GM12873 (cell line): Measurements from ENCODE around the gene NEDD4L.

ENCODE experiments used
- TF ChIP-seq, protein P1 (sequence below): IDR thresholded peaks from 2 replicates; pipeline ENCODE4 v1.5.1; 2012; ENCODE audit warnings: low read depth, mild to moderate bottlenecking, moderate library complexity, low read length, control low read depth; ENCODE audit not compliant: insufficient read depth; ENCODE audit errors: missing control alignments

NEDD4L gene

DNA sequence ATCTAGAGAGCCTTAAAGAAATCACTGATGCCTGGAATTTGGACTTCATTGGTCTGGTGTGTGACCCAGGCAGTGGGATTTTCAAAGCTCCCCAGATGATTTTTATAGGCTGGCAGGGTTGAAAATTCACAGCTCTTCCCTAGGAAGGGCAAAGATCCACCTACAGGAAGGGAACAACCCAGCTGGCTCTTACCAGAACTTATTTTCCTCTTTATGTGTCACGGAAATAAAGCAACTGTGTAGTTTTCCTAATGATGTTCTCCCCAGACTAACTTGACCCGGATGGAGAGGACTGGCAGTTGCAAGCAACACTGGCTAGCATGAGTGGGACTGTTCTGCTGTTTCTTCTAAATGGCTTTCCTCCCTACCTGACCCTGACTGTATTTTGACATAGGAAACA is 349.3 kb downstream of the NEDD4L start:
- TF ChIP-seq, protein P1, sequence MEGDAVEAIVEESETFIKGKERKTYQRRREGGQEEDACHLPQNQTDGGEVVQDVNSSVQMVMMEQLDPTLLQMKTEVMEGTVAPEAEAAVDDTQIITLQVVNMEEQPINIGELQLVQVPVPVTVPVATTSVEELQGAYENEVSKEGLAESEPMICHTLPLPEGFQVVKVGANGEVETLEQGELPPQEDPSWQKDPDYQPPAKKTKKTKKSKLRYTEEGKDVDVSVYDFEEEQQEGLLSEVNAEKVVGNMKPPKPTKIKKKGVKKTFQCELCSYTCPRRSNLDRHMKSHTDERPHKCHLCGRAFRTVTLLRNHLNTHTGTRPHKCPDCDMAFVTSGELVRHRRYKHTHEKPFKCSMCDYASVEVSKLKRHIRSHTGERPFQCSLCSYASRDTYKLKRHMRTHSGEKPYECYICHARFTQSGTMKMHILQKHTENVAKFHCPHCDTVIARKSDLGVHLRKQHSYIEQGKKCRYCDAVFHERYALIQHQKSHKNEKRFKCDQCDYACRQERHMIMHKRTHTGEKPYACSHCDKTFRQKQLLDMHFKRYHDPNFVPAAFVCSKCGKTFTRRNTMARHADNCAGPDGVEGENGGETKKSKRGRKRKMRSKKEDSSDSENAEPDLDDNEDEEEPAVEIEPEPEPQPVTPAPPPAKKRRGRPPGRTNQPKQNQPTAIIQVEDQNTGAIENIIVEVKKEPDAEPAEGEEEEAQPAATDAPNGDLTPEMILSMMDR, result no peak

DNA sequence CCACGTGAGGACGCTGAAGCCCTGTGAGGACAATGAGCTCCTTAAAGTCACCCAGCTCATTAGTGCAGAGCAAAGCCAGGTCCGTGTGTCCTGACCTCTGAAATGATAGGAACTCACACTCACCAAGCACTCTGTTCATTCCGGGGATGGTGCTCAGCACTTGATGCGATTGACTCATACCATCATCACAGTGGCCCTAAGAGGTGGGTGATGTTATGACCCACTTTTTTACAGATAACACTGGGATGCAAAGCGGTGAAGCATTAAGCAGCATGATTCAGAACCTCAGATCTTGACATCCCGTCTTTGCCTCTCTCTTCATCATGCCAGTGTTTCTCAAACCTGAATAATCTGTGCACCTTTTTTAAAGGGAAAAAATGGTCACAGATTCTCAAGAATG is 350.0 kb downstream of the NEDD4L start:
- TF ChIP-seq, protein P1, result no peak

DNA sequence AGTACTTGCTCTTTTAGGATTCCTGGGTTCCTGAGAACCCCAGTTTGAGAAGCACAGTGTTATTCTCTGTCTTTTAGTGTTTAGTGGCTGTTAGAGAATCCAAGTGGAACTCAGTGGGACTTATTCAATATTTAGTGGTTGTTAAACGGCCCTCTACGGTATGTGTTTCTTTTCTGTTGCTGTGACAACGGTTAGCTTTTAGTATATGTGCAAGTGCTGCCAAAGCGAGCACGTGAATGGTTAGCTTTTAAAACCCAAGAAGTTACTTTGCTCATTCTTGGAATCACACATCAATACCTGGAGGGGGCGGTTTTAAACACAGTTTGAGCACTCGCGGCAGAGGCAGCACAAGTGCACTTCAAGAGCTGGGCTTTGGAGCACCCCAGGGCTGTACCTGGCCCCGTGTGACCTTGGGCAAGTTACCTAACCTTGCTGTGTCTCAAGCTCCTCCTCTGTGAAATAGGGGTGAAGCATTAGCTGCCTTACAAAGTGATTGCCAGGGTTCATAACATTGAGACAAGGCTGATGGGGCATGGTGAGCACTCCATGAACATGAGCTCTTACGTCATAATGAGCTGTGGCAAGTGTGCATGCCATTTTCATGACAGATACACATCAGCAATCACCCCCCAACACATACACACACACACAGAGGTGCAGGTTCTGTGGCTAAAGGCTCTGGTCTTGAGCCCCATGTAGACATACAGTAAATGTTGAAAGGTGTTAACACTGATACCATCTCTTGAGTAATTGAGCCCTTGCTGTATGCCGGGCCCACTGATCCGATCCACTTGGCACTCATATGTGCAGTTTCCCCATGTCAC is 350.8 kb downstream of the NEDD4L start:
- TF ChIP-seq, protein P1, result no peak

DNA sequence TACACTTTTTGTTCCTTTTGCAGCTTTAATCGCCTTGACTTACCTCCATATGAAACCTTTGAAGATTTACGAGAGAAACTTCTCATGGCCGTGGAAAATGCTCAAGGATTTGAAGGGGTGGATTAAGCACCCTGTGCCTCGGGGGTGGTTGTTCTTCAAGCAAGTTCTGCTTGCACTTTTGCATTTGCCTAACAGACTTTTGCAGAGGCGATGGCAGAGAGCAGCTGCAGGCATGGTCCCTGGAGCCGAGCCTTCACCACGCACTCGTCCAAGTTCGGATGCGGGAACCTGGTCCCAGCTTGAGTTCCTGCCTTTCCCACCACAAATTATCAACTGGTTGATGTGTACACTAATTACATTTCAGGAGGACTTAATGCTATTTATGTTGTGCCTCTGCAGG is 352.1 kb downstream of the NEDD4L start:
- TF ChIP-seq, protein P1, result no peak

DNA sequence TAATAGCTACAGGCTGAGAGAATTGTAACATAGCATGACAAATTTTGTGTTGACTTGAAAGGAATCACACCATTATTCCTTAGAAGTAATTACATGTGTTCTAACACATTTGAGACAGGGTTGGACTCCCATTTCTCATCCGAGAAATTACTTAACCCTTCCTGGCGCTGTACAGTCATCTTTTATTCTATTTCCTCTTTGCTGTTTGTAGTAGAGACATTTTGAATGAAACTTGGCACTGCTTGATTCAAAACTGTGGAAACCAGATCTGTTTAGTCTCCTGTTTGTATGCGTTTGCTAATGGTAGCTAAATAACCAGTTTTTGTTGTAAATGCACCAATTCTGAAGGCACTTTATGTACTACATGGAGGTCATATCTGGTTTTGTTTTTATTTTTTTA is 352.9 kb downstream of the NEDD4L start:
- TF ChIP-seq, protein P1, result no peak

DNA sequence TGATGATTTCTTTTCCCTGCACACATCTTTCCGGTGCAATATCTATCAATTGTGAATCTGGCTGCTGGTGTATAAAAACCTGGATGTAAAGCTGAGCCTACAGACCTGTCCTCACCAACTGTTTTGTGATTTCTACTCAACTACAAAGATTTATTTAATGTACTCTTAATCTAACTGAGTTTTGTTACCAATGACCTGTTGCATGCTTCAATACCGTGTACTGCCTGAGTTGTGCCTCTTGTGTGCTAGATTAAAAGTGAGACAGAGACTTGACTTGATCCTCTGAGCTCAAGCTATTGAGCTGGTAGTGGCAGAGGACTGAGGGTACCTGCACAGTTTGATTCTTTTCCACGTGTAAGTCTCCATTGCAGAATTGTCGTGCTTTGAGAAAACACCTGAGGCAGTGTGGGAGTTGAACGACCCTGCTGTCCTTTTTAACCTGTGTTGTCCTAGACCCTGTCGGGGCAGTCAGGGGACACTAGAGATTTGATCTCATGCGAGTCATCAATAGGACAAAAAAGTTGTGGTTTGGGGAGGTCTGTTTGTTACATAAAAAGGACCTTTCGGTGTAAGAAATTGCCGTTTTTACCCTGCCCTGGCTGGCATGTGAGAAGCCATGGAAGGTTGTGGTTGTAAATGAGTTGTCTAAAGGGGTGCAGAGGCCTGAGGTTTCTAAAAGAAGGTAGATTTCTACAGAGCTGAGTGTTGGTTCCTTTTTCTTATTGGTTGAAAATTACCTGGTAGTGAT is 353.5 kb downstream of the NEDD4L start:
- TF ChIP-seq, protein P1, result no peak

DNA sequence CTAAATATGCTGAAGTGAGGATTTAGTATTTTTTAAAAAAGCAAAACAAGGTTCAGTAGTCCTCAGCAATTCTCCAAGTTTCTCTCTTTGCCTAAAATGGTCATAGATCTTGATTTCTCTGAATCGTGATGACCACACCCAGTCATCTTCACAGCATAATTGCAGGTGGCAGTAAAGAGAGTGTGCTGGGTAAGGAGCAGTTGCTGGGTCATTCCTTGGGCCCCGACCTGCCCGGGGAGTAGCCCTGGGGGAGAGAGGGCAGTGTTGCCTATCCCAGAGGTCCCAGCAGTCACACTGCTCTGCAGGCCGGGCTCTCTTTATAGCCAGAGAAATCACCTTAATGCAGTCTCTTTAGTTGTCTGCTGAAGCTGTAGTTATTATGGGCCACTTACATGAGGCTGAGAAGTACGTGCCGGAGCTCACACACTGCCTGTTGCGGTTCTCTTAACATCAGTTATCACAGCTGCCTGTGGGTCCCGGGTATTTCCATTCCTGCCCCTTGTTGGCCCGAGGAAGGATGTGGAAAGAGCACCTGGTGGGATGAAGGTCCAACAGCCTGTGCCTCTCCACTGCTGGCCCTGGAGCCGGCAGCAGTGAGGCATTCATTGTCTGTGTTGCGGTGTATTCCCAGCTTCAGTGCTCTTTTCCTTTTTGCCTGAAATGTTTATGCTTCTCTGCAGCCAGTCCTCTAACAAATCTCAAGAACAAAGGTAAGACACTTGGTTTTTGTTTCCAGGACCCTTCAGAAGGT is 354.8 kb downstream of the NEDD4L start:
- TF ChIP-seq, protein P1, result no peak
